HUES48 (cell line): ENCODE results near the gene BCL2L2.

ENCODE experiments used
- H3K27ac ChIP-seq: one replicate; pipeline ENCODE4 v1.7.0; 2013; ENCODE audit warnings: low read depth, low read length, inconsistent platforms
- H3K27me3 ChIP-seq: 2 replicates; pipeline ENCODE4 v1.6.1; 2013; ENCODE audit warnings: mild to moderate bottlenecking, low read length; ENCODE audit not compliant: control insufficient read depth, insufficient read depth
- H3K36me3 ChIP-seq: 2 replicates; pipeline ENCODE4 v1.6.1; 2013; ENCODE audit warnings: low read length; ENCODE audit not compliant: control insufficient read depth, insufficient read depth
- H3K4me1 ChIP-seq: 2 replicates; pipeline ENCODE4 v1.6.1; 2013; ENCODE audit warnings: mild to moderate bottlenecking, low read length; ENCODE audit not compliant: control insufficient read depth, insufficient read depth
- H3K4me3 ChIP-seq: 2 replicates; pipeline ENCODE4 v1.5.1; 2013; ENCODE audit warnings: mild to moderate bottlenecking, low read depth, low read length
- H3K9ac ChIP-seq: 2 replicates; pipeline ENCODE4 v1.6.1; 2013; ENCODE audit warnings: mild to moderate bottlenecking, low read depth, low read length, moderate library complexity
- H3K9me3 ChIP-seq: 2 replicates; pipeline ENCODE4 v1.6.1; 2013; ENCODE audit warnings: low read length; ENCODE audit not compliant: control insufficient read depth, insufficient read depth

Gene BCL2L2

GRCh38 chr14:23349156-23349845 is 42.7 kb downstream of the BCL2L2 start:
- H3K27ac ChIP-seq = no peak overlapping the region

GRCh38 chr14:23351681-23352505 is 45.3 kb downstream of the BCL2L2 start:
- no peak overlapping the region for H3K9ac ChIP-seq

More at GRCh38 chr14:23349156-23349845, 42.7 kb downstream of the BCL2L2 start:
- Histone ChIP-seq H3K4me3 (no peak overlapping the region), H3K4me1 (no peaks in the 10 kb centered on the region), H3K9ac (no peak overlapping the region), H3K9me3 (no peaks in the 10 kb centered on the region), H3K27me3 (peaks cover 26% of the 10 kb centered on the region), H3K36me3 (no peaks in the 10 kb centered on the region)

GRCh38 chr14:23352506-23353432 is 46.1 kb downstream of the BCL2L2 start, which contains the start of gene SLC22A17:
Gene SLC22A17, minus strand, starts transcription at chr14:23352887.
- Histone ChIP-seq H3K27me3 (peaks cover 26% of the 10 kb centered on the region), H3K27ac (peak within 1 kb of the TSS; percentile 64), H3K36me3 (peaks cover 16% of the 10 kb centered on the region), H3K4me3 (peak within 1 kb of the TSS; percentile 80), H3K9me3 (no peaks in the 10 kb centered on the region), H3K4me1 (no peaks in the 10 kb centered on the region), H3K9ac (no peak within 1 kb of the TSS)

More at GRCh38 chr14:23351681-23352505, 45.3 kb downstream of the BCL2L2 start:
- peaks cover 7% of the 10 kb centered on the region for H3K36me3 ChIP-seq
- H3K4me1 ChIP-seq = no peaks in the 10 kb centered on the region
- H3K9me3 ChIP-seq = no peaks in the 10 kb centered on the region
- H3K27me3 ChIP-seq = peaks cover 26% of the 10 kb centered on the region
- H3K4me3 ChIP-seq = peak overlapping the region; percentile 80
- H3K27ac ChIP-seq = no peak overlapping the region

GRCh38 chr14:23353433-23353780 is 46.8 kb downstream of the BCL2L2 start:
- H3K4me3 ChIP-seq = 0 out of 2 replicates have a peak overlapping the region, but pooled peaks have one; percentile 80
- no peak overlapping the region for H3K27ac ChIP-seq

GRCh38 chr14:23354990-23355389 is 48.4 kb downstream of the BCL2L2 start:
- H3K27me3 ChIP-seq = peaks cover 26% of the 10 kb centered on the region
- H3K36me3 ChIP-seq = peaks cover 34% of the 10 kb centered on the region
- no peak overlapping the region for H3K27ac ChIP-seq

More at GRCh38 chr14:23353433-23353780, 46.8 kb downstream of the BCL2L2 start:
- Histone ChIP-seq H3K4me1 (no peaks in the 10 kb centered on the region), H3K9me3 (no peaks in the 10 kb centered on the region), H3K27me3 (peaks cover 26% of the 10 kb centered on the region), H3K36me3 (peaks cover 22% of the 10 kb centered on the region), H3K9ac (no peak overlapping the region)

GRCh38 chr14:23355871-23356435 is 49.3 kb downstream of the BCL2L2 start:
- no peak overlapping the region for H3K4me3 ChIP-seq
- H3K27me3 ChIP-seq = peaks cover 23% of the 10 kb centered on the region
- H3K9me3 ChIP-seq = no peaks in the 10 kb centered on the region
- peaks cover 38% of the 10 kb centered on the region for H3K36me3 ChIP-seq
- H3K9ac ChIP-seq = no peak overlapping the region
- no peak overlapping the region for H3K27ac ChIP-seq
- no peaks in the 10 kb centered on the region for H3K4me1 ChIP-seq

More at GRCh38 chr14:23354990-23355389, 48.4 kb downstream of the BCL2L2 start:
- no peak overlapping the region for H3K9ac ChIP-seq
- H3K4me3 ChIP-seq = no peak overlapping the region
- no peaks in the 10 kb centered on the region for H3K9me3 ChIP-seq
- no peaks in the 10 kb centered on the region for H3K4me1 ChIP-seq

- Histone ChIP-seq H3K27me3 (peaks cover 16% of the 10 kb centered on the region), H3K9ac (no peak overlapping the region)
Measured at GRCh38 chr14:23356662-23357061, 50.0 kb downstream of the BCL2L2 start.

GRCh38 chr14:23357261-23357660 is 50.6 kb downstream of the BCL2L2 start:
- H3K27me3 ChIP-seq = peaks cover 13% of the 10 kb centered on the region
- H3K36me3 ChIP-seq = peaks cover 44% of the 10 kb centered on the region
- H3K9me3 ChIP-seq = no peaks in the 10 kb centered on the region
- no peak overlapping the region for H3K9ac ChIP-seq
- no peak overlapping the region for H3K4me3 ChIP-seq
- no peak overlapping the region for H3K27ac ChIP-seq
- H3K4me1 ChIP-seq = no peaks in the 10 kb centered on the region

More at GRCh38 chr14:23356662-23357061, 50.0 kb downstream of the BCL2L2 start:
- H3K9me3 ChIP-seq = no peaks in the 10 kb centered on the region
- no peaks in the 10 kb centered on the region for H3K4me1 ChIP-seq
- no peak overlapping the region for H3K4me3 ChIP-seq
- no peak overlapping the region for H3K27ac ChIP-seq
- peaks cover 41% of the 10 kb centered on the region for H3K36me3 ChIP-seq

GRCh38 chr14:23358042-23358441 is 51.4 kb downstream of the BCL2L2 start:
- Histone ChIP-seq H3K9ac (no peak overlapping the region), H3K36me3 (peaks cover 44% of the 10 kb centered on the region), H3K4me3 (no peak overlapping the region), H3K27ac (no peak overlapping the region), H3K9me3 (no peaks in the 10 kb centered on the region), H3K27me3 (peaks cover 12% of the 10 kb centered on the region), H3K4me1 (peaks cover under 1% of the 10 kb centered on the region; the same call in 1 of the 2 replicates)

GRCh38 chr14:23358553-23359166 is 52.0 kb downstream of the BCL2L2 start:
- Histone ChIP-seq H3K27me3 (peaks cover 6% of the 10 kb centered on the region), H3K27ac (no peak overlapping the region), H3K36me3 (peaks cover 44% of the 10 kb centered on the region), H3K9ac (no peak overlapping the region), H3K9me3 (no peaks in the 10 kb centered on the region), H3K4me1 (peaks cover 7% of the 10 kb centered on the region), H3K4me3 (no peak overlapping the region)
